GM13977 (cell line): ENCODE results near the gene ACYP2.

ENCODE experiments used
- DNase-seq: peaks from one replicate; pipeline ENCODE4 v3.0.0; 2012; ENCODE audit warnings: low spot score
- CTCF ChIP-seq: IDR thresholded peaks from 2 replicates; pipeline ENCODE4 v1.5.1; 2012; ENCODE audit warnings: mild to moderate bottlenecking, control low read depth; ENCODE audit not compliant: insufficient read depth; ENCODE audit errors: extremely low read depth, missing control alignments
- in situ Hi-C: fragments of 300-500 bp; cut with MboI; formaldehyde crosslinking; loops from one replicate; pipeline ENCODE4 v1.12.0; 2022; ENCODE audit warnings: low sequenced_read_pairs, low pct_unique_long_range_greater_than_20kb, mixed read lengths, inconsistent platforms; ENCODE audit not compliant: unreplicated experiment

ACYP2 gene

GRCh38 chr2:54164106-54164505 lies 48.7 kb downstream of the ACYP2 start:
- DNase-seq = no peak
- in situ Hi-C loops = no loop called here
- no peak for TF ChIP-seq CTCF

GRCh38 chr2:54166121-54166773 lies 50.8 kb downstream of the ACYP2 start:
- in situ Hi-C loops = no loop called here
- TF ChIP-seq CTCF = no peak
- no peak for DNase-seq

- TF ChIP-seq CTCF = peak; percentile 36
- peak; percentile 10 for DNase-seq
- in situ Hi-C loops = no loop called here
Measured at GRCh38 chr2:54176577-54176976, 61.2 kb downstream of the ACYP2 start.

- in situ Hi-C loops = no loop called here
- DNase-seq = no peak
- TF ChIP-seq CTCF = no peak
Measured at GRCh38 chr2:54183281-54183680, 67.9 kb downstream of the ACYP2 start.

- in situ Hi-C loops = no loop called here
- no peak for TF ChIP-seq CTCF
- DNase-seq = no peak
Measured at GRCh38 chr2:54183972-54184371, 68.6 kb downstream of the ACYP2 start.

- DNase-seq = no peak
- TF ChIP-seq CTCF = no peak
- in situ Hi-C loops = no loop called here
Measured at GRCh38 chr2:54185105-54185504, 69.7 kb downstream of the ACYP2 start.

- TF ChIP-seq CTCF = no peak
- no peak for DNase-seq
- in situ Hi-C loops = no loop called here
Measured at GRCh38 chr2:54187331-54187730, 71.9 kb downstream of the ACYP2 start.
